OCI-LY1 (cell line): Measurements from ENCODE around the gene ZMYM4.

Experiments
- H2AFZ ChIP-seq: fragments of 200-600 bp; sonication (generic), shearing (Covaris generic); 2 replicates; pipeline ENCODE4 v1.6.0; 2014; ENCODE audit warnings: antibody characterized with exemption, mild to moderate bottlenecking, low read length
- H3F3A ChIP-seq: fragments of 200-600 bp; sonication (generic), shearing (Covaris generic); 2 replicates; pipeline ENCODE4 v1.6.0; 2014; ENCODE audit warnings: mild to moderate bottlenecking, antibody characterized with exemption, low read length, moderate library complexity; ENCODE audit not compliant: insufficient read depth
- H3K27ac ChIP-seq: fragments of 200-600 bp; sonication (generic); 2 replicates; pipeline ENCODE4 v1.5.1; 2014; ENCODE audit warnings: low read length, mixed run types, mild to moderate bottlenecking, low read depth; ENCODE audit not compliant: poor library complexity, severe bottlenecking
- H3K27me3 ChIP-seq: fragments of 200-600 bp; sonication (generic); 2 replicates; pipeline ENCODE4 v1.6.0; 2014; ENCODE audit warnings: antibody characterized with exemption, mild to moderate bottlenecking, low read length, moderate library complexity; ENCODE audit not compliant: insufficient read depth
- H3K36me3 ChIP-seq: fragments of 200-600 bp; sonication (generic); 2 replicates; pipeline ENCODE4 v1.6.1; 2014; ENCODE audit warnings: mild to moderate bottlenecking, antibody characterized with exemption, low read length, moderate library complexity, mixed read lengths; ENCODE audit not compliant: insufficient read depth
- H3K4me1 ChIP-seq: fragments of 200-600 bp; sonication (generic); 2 replicates; pipeline ENCODE4 v1.5.1; 2014; ENCODE audit warnings: mild to moderate bottlenecking, low read length, moderate library complexity; ENCODE audit not compliant: insufficient read depth, severe bottlenecking
- H3K4me2 ChIP-seq: fragments of 200-600 bp; sonication (generic), shearing (Covaris generic); 2 replicates; pipeline ENCODE4 v1.6.1; 2014; ENCODE audit warnings: low read length
- H3K4me3 ChIP-seq: fragments of 200-600 bp; sonication (generic); 2 replicates; pipeline ENCODE4 v1.5.1; 2014; ENCODE audit warnings: low read length, low read depth, mild to moderate bottlenecking, mixed read lengths; ENCODE audit not compliant: poor library complexity, severe bottlenecking
- H3K79me2 ChIP-seq: fragments of 200-600 bp; shearing (Covaris generic); 2 replicates; pipeline ENCODE4 v1.6.1; 2016; ENCODE audit warnings: mixed run types, low read length, mixed read lengths; ENCODE audit not compliant: insufficient read depth
- H3K9ac ChIP-seq: fragments of 200-600 bp; sonication (generic), shearing (Covaris generic); 2 replicates; pipeline ENCODE4 v1.6.1; 2014; ENCODE audit warnings: mild to moderate bottlenecking, low read length, mixed read lengths
- H3K9me2 ChIP-seq: fragments of 200-600 bp; sonication (generic), shearing (Covaris generic); 2 replicates; pipeline ENCODE4 v1.6.1; 2014; ENCODE audit warnings: low read depth, mild to moderate bottlenecking, low read length, mixed read lengths
- H3K9me3 ChIP-seq: fragments of 200-600 bp; shearing (Covaris generic); 2 replicates; pipeline ENCODE4 v1.6.1; 2014; ENCODE audit warnings: low read length, mixed read lengths
- H4K20me1 ChIP-seq: fragments of 200-600 bp; sonication (generic), shearing (Covaris generic); 2 replicates; pipeline ENCODE4 v1.6.0; 2016; ENCODE audit warnings: mild to moderate bottlenecking, low read length; ENCODE audit not compliant: insufficient read depth
- EZH2 ChIP-seq: fragments of 200-600 bp; sonication (generic), shearing (Covaris generic); IDR thresholded peaks from 2 replicates; pipeline ENCODE4 v1.8.0; 2017; ENCODE audit warnings: borderline replicate concordance, mixed run types, mild to moderate bottlenecking, antibody characterized with exemption, low read length, moderate library complexity, mixed read lengths
- TF ChIP-seq, protein P1 (sequence below): fragments of 200-600 bp; sonication (generic), shearing (Covaris generic); IDR thresholded peaks from 2 replicates; pipeline ENCODE4 v1.5.1; 2017; ENCODE audit warnings: mild to moderate bottlenecking, antibody characterized with exemption, low read length, moderate library complexity, mixed read lengths

Gene ZMYM4

DNA sequence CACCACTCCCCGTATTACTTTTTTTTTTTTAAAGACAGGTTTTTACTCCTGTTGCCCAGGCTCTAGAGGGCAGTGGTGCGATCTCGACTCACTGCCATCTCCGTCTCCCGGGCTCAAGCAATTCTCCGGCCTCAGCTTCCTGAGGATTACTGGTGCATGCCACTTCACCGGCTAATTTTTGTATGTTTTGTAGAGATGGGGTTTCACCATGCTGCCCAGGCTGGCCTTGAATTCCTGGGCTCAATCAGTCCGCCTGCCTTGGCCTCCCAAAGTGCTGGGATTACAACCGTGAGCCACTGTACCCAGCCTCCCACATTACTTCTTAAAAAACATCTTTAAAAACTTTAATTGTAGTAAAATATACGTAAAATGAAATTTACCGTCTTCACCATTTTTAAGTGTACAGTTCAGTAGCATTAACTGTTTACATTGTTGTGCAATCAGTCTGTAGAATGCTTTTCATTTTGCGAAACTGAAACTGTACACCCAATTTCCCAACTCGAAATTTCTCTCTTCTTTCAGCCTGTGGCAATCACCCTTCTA, 77.0 kb downstream of the ZMYM4 start:
- H3K4me2 ChIP-seq = no peak overlapping the region

DNA sequence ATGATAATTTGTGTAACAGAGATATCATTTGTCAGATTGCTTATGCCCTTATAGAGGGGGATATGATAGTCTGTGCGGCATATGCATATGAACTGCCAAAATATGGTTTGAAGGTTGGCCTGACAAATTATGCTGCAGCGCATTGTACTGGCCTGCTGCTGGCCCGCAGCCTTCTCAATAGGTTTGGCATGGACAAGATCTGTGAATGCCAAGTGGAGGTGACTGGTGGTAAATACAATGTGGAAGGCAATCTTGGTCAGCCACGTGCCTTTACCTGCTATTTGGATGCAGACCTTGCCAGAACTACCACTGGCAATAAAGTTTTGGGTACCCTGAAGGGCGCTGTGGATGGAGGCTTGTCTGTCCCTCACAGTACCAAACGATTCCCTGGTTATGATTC, 82.4 kb downstream of the ZMYM4 start:
- H3K27me3 ChIP-seq = no peaks in the 10 kb centered on the region
- no peak overlapping the region for H2AFZ ChIP-seq
- no peak overlapping the region for H3K9ac ChIP-seq
- no peaks in the 10 kb centered on the region for H3F3A ChIP-seq
- no peaks in the 10 kb centered on the region for H3K36me3 ChIP-seq
- H3K9me3 ChIP-seq = no peaks in the 10 kb centered on the region
- H3K4me1 ChIP-seq = no peaks in the 10 kb centered on the region
- peaks cover 10% of the 10 kb centered on the region for H3K79me2 ChIP-seq
- H3K27ac ChIP-seq = no peak overlapping the region
- H3K4me2 ChIP-seq = no peak overlapping the region
- H4K20me1 ChIP-seq = 0 out of 2 replicates have a peak, but pooled peaks cover 2% of the 10 kb centered on the region
- H3K4me3 ChIP-seq = no peak overlapping the region
- no peak for TF ChIP-seq EZH2
- TF ChIP-seq, protein P1, sequence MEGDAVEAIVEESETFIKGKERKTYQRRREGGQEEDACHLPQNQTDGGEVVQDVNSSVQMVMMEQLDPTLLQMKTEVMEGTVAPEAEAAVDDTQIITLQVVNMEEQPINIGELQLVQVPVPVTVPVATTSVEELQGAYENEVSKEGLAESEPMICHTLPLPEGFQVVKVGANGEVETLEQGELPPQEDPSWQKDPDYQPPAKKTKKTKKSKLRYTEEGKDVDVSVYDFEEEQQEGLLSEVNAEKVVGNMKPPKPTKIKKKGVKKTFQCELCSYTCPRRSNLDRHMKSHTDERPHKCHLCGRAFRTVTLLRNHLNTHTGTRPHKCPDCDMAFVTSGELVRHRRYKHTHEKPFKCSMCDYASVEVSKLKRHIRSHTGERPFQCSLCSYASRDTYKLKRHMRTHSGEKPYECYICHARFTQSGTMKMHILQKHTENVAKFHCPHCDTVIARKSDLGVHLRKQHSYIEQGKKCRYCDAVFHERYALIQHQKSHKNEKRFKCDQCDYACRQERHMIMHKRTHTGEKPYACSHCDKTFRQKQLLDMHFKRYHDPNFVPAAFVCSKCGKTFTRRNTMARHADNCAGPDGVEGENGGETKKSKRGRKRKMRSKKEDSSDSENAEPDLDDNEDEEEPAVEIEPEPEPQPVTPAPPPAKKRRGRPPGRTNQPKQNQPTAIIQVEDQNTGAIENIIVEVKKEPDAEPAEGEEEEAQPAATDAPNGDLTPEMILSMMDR = no peak
- no peaks in the 10 kb centered on the region for H3K9me2 ChIP-seq

More for the DNA sequence above, 77.0 kb downstream of the ZMYM4 start:
- no peaks in the 10 kb centered on the region for H3K4me1 ChIP-seq
- no peak overlapping the region for H3K9ac ChIP-seq
- no peak overlapping the region for H2AFZ ChIP-seq
- H3K36me3 ChIP-seq = no peaks in the 10 kb centered on the region
- H3K27me3 ChIP-seq = no peaks in the 10 kb centered on the region
- 0 out of 2 replicates have a peak, but pooled peaks cover 3% of the 10 kb centered on the region for H4K20me1 ChIP-seq
- peaks cover 34% of the 10 kb centered on the region for H3K79me2 ChIP-seq
- no peak overlapping the region for H3K27ac ChIP-seq
- no peaks in the 10 kb centered on the region for H3F3A ChIP-seq
- H3K9me2 ChIP-seq = no peaks in the 10 kb centered on the region
- H3K4me3 ChIP-seq = no peak overlapping the region
- no peak for TF ChIP-seq EZH2
- TF ChIP-seq, protein P1 = no peak
- no peaks in the 10 kb centered on the region for H3K9me3 ChIP-seq

DNA sequence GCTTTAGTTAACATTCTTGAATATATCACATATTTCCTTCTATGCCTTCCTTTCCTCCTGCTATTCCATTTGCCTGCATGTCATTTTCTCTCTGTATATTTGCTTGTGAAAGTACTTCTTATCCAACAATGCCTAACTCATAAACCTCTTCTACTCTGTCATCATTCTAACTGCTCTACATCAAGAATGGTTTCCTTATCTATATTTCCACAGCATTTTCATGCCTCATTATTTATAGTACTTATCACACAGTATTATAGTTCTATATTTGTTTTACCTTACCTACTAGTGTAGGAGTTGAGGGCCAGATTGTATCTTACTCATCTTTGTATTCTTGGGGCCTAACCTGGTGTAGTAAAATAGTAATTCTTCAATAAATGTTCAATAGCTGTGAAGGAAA, 91.5 kb downstream of the ZMYM4 start:
- Histone ChIP-seq H3F3A (no peaks in the 10 kb centered on the region), H2AFZ (no peak overlapping the region)
- TF ChIP-seq, protein P1 = no peak
- no peak for TF ChIP-seq EZH2

More for the DNA sequence above, 91.5 kb downstream of the ZMYM4 start:
- H3K27me3 ChIP-seq = no peaks in the 10 kb centered on the region
- H3K4me1 ChIP-seq = no peaks in the 10 kb centered on the region
- no peak overlapping the region for H3K27ac ChIP-seq
- H3K9me2 ChIP-seq = no peaks in the 10 kb centered on the region
- no peak overlapping the region for H3K4me3 ChIP-seq
- H4K20me1 ChIP-seq = no peaks in the 10 kb centered on the region
- H3K36me3 ChIP-seq = peaks cover 30% of the 10 kb centered on the region; the same call in 1 of the 2 replicates
- H3K9me3 ChIP-seq = no peaks in the 10 kb centered on the region
- H3K9ac ChIP-seq = no peak overlapping the region
- no peaks in the 10 kb centered on the region for H3K79me2 ChIP-seq
- no peak overlapping the region for H3K4me2 ChIP-seq
